Dermis microvascular lymphatic vessel endothelial cell (primary cell): ENCODE measurements around the gene KCNF1. TPM values are rescaled to one million over a fixed set of nuclear protein-coding genes. Genes with fewer than 3 reads are reported as not detected.

ENCODE experiments used
- DNase-seq, 2 donors: peaks; one replicate each; pipeline versions ENCODE4 v3.0.0 to v3.0.0-alpha.2; 2010; ENCODE audit warnings: low read depth in 2 of 2
- total RNA-seq: library from RNA; depleted of rRNA; stranded (reverse); fragments of >200 nt; gene quantifications from 2 replicates; pipeline ENCODE4 v1.2.1, GENCODE V29; 2014

Gene KCNF1
- total RNA-seq, 1 donor from 2014 or later, result 3.6 TPM

GRCh38 chr2:10901160-10901939 is 10.4 kb upstream of the KCNF1 start:
- peak; percentile 5 to 53 for DNase-seq

- no peak for DNase-seq
Observed at GRCh38 chr2:10903861-10904210, 7.9 kb upstream of the KCNF1 start.

- DNase-seq, result no peak
Observed at GRCh38 chr2:10904455-10904854, 7.3 kb upstream of the KCNF1 start.

GRCh38 chr2:10905006-10905861 is 6.5 kb upstream of the KCNF1 start:
- no peak for DNase-seq

GRCh38 chr2:10905862-10906143 is 5.9 kb upstream of the KCNF1 start:
- DNase-seq, result no peak

GRCh38 chr2:10906926-10907625 is 4.7 kb upstream of the KCNF1 start:
- DNase-seq, result no peak

- no peak for DNase-seq
Observed at GRCh38 chr2:10908195-10908594, 3.5 kb upstream of the KCNF1 start.

- DNase-seq, result peak in 1 of 2 donors; percentile 31
Observed at GRCh38 chr2:10909050-10909995, 2.4 kb upstream of the KCNF1 start.

- DNase-seq, result no peak
Observed at GRCh38 chr2:10909996-10910341, 1.8 kb upstream of the KCNF1 start.

GRCh38 chr2:10910625-10911024 is 1.1 kb upstream of the KCNF1 start:
- DNase-seq, result no peak

- DNase-seq, result no peak
Observed at GRCh38 chr2:10912076-10912731, 470 bp downstream of the KCNF1 start.

GRCh38 chr2:10912796-10913455 is 1.2 kb downstream of the KCNF1 start:
- DNase-seq, result no peak

- no peak for DNase-seq
Observed at GRCh38 chr2:10913501-10914271, 2.0 kb downstream of the KCNF1 start.

- DNase-seq, result no peak
Observed at GRCh38 chr2:10914272-10914693, 2.5 kb downstream of the KCNF1 start.

- DNase-seq, result no peak
Observed at GRCh38 chr2:10915236-10915635, 3.5 kb downstream of the KCNF1 start.

GRCh38 chr2:10915731-10916276 is 4.1 kb downstream of the KCNF1 start:
- DNase-seq, result no peak

GRCh38 chr2:10916953-10917352 is 5.2 kb downstream of the KCNF1 start:
- no peak for DNase-seq

- DNase-seq, result no peak
Observed at GRCh38 chr2:10917927-10918326, 6.2 kb downstream of the KCNF1 start.
